DOHH2 (cell line): ENCODE results near the gene LYAR.
"Not testable (repeated sequence)": the region's sequence is repeated elsewhere in the genome, so short reads cannot be mapped to it uniquely, and the experiment has no call there.

ENCODE experiments used
- CTCF ChIP-seq: fragments of 200-600 bp; sonication (generic); IDR thresholded peaks from one replicate; pipeline ENCODE4 v1.5.1; 2014; ENCODE audit warnings: antibody characterized with exemption, mild to moderate bottlenecking, low read depth, low read length; ENCODE audit not compliant: poor library complexity, severe bottlenecking
- EZH2phosphoT487 ChIP-seq: fragments of 200-600 bp; sonication (generic); IDR thresholded peaks from 2 replicates; pipeline ENCODE4 v1.6.1; 2017; ENCODE audit warnings: borderline replicate concordance, mild to moderate bottlenecking, antibody characterized with exemption, low read length, moderate library complexity, mixed read lengths

GRCh38 chr4:4239551-4239950 lies 50.4 kb downstream of the LYAR start:
- not testable (repeated sequence) for TF ChIP-seq CTCF, EZH2phosphoT487
